PC-9 (cell line): ENCODE measurements around the gene COL23A1.

Experiments
- EZH2 ChIP-seq: fragments of 200-600 bp; sonication (generic); IDR thresholded peaks from 2 replicates; pipeline ENCODE4 v1.8.0; 2017; ENCODE audit warnings: antibody characterized with exemption, low read depth
- TF ChIP-seq, protein P1 (sequence below): fragments of 200-600 bp; sonication (generic); conservative IDR thresholded peaks from 2 replicates; pipeline ENCODE4 v1.6.1; 2017; ENCODE audit warnings: mixed run types, antibody characterized with exemption, mild to moderate bottlenecking, moderate library complexity

- TF ChIP-seq, protein P1, sequence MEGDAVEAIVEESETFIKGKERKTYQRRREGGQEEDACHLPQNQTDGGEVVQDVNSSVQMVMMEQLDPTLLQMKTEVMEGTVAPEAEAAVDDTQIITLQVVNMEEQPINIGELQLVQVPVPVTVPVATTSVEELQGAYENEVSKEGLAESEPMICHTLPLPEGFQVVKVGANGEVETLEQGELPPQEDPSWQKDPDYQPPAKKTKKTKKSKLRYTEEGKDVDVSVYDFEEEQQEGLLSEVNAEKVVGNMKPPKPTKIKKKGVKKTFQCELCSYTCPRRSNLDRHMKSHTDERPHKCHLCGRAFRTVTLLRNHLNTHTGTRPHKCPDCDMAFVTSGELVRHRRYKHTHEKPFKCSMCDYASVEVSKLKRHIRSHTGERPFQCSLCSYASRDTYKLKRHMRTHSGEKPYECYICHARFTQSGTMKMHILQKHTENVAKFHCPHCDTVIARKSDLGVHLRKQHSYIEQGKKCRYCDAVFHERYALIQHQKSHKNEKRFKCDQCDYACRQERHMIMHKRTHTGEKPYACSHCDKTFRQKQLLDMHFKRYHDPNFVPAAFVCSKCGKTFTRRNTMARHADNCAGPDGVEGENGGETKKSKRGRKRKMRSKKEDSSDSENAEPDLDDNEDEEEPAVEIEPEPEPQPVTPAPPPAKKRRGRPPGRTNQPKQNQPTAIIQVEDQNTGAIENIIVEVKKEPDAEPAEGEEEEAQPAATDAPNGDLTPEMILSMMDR = no peak
- TF ChIP-seq EZH2 = no peak
Observed at GRCh38 chr5:178403956-178404600, 186.1 kb downstream of the COL23A1 start.
